Neural progenitor cell (in vitro differentiated cells): ENCODE measurements around the gene ERBIN. TPM values are rescaled to one million over a fixed set of nuclear protein-coding genes. Genes with fewer than 3 reads are reported as not detected.

ENCODE experiments used
- DNase-seq: peaks from one replicate; pipeline ENCODE4 v3.0.0-alpha.2; 2016; ENCODE audit warnings: low spot score
- H2AFZ ChIP-seq: fragments of 200-600 bp; sonication (generic); replicated peaks from 2 replicates; pipeline ENCODE4 v1.6.1; 2016; ENCODE audit warnings: antibody characterized with exemption
- H3F3A ChIP-seq: fragments of 200-600 bp; sonication (generic); 2 replicates; pipeline ENCODE4 v1.6.1; 2016; ENCODE audit warnings: antibody characterized with exemption, low read depth
- H3K27ac ChIP-seq: fragments of 200-600 bp; sonication (generic); 2 replicates; pipeline ENCODE4 v1.5.1; 2016; ENCODE audit warnings: mild to moderate bottlenecking
- H3K27me3 ChIP-seq: fragments of 200-600 bp; sonication (generic); 2 replicates; pipeline ENCODE4 v1.6.1; 2016; ENCODE audit warnings: mild to moderate bottlenecking, moderate library complexity
- H3K36me3 ChIP-seq: fragments of 200-600 bp; sonication (generic); 2 replicates; pipeline ENCODE4 v1.5.1; 2016
- H3K4me1 ChIP-seq: fragments of 200-600 bp; sonication (generic); 2 replicates; pipeline ENCODE4 v1.6.1; 2016; ENCODE audit warnings: mixed run types
- H3K4me2 ChIP-seq: fragments of 200-600 bp; sonication (generic); 2 replicates; pipeline ENCODE4 v1.6.1; 2016
- H3K4me3 ChIP-seq: fragments of 200-600 bp; sonication (generic); 2 replicates; pipeline ENCODE4 v1.5.1; 2016
- H3K79me2 ChIP-seq: fragments of 200-600 bp; sonication (generic); 2 replicates; pipeline ENCODE4 v1.6.1; 2016; ENCODE audit warnings: low read depth
- H3K9ac ChIP-seq: fragments of 200-600 bp; sonication (generic); 2 replicates; pipeline ENCODE4 v1.6.1; 2016
- H3K9me3 ChIP-seq: fragments of 200-600 bp; sonication (generic); 2 replicates; pipeline ENCODE4 v1.5.1; 2016; ENCODE audit warnings: low read depth
- H4K20me1 ChIP-seq: fragments of 200-600 bp; sonication (generic); 2 replicates; pipeline ENCODE4 v1.6.1; 2016; ENCODE audit warnings: low read depth
- H3K27ac Mint-ChIP-seq: 3 replicates; pipeline ENCODE4 v1.8.0; 2021; ENCODE audit warnings: mixed read lengths
- H3K27me3 Mint-ChIP-seq: 2 replicates; pipeline ENCODE4 v1.8.0; 2022; ENCODE audit warnings: low read depth, mild to moderate bottlenecking, inconsistent platforms, moderate library complexity, mixed read lengths; ENCODE audit not compliant: insufficient read depth
- H3K36me3 Mint-ChIP-seq: 3 replicates; pipeline ENCODE4 v1.8.0; 2021; ENCODE audit warnings: mixed read lengths
- H3K4me1 Mint-ChIP-seq: 3 replicates; pipeline ENCODE4 v1.8.0; 2021; ENCODE audit warnings: mixed read lengths
- H3K4me3 Mint-ChIP-seq: 3 replicates; pipeline ENCODE4 v1.8.0; 2021; ENCODE audit warnings: mild to moderate bottlenecking, moderate library complexity, mixed read lengths
- H3K9me3 Mint-ChIP-seq: 3 replicates; pipeline ENCODE4 v1.8.0; 2020; ENCODE audit warnings: mixed read lengths
- CTCF ChIP-seq: fragments of 200-600 bp; sonication (generic); IDR thresholded peaks from 2 replicates; pipeline ENCODE4 v1.5.1; 2017; ENCODE audit warnings: antibody characterized with exemption, mild to moderate bottlenecking
- EZH2 ChIP-seq: fragments of 200-600 bp; sonication (generic); IDR thresholded peaks from 2 replicates; pipeline ENCODE4 v1.6.1; 2017; ENCODE audit warnings: antibody characterized with exemption, mild to moderate bottlenecking, moderate library complexity
- EZH2phosphoT487 ChIP-seq: fragments of 200-600 bp; sonication (generic); IDR thresholded peaks from 2 replicates; pipeline ENCODE4 v1.6.1; 2017; ENCODE audit warnings: antibody characterized with exemption
- total RNA-seq: library from RNA; depleted of rRNA; stranded (reverse); fragments of >200 nt; gene quantifications from 2 replicates; pipeline ENCODE4 v1.2.3, GENCODE V29; 2015; ENCODE audit warnings: low replicate concordance

ERBIN gene
- total RNA-seq, 1 donor from 2014 or later: 77.6 TPM

DNA sequence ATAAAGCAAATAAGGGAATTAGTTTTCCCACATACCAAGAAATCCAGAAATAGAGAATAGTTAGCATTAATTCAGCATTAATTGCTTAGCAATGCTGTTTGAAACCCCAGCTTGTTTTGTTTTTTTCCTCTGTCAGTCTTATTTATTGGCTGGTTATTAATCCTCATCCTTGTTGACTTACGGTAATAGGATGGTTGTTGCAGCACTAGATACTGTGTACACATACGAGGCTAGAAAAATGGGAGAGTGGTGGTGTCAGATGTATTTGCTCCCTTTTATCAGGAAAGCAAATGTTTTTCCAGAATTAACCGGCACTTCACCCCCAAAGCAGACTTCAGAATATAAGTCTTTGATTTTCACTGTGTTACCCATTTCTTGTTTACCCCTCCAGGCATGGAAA lies 60.4 kb downstream of the ERBIN start:
- Mint-ChIP-seq H3K4me3 (no peak overlapping the region), H3K9me3 (no peaks in the 10 kb centered on the region), H3K36me3 (peaks cover 28% of the 10 kb centered on the region), H3K27me3 (no peaks in the 10 kb centered on the region), H3K4me1 (peaks cover 6% of the 10 kb centered on the region), H3K27ac (no peak overlapping the region)
- H3K27ac ChIP-seq: no peak overlapping the region
- DNase-seq: no peak
- H3K4me1 ChIP-seq: peaks cover 16% of the 10 kb centered on the region
- peaks cover 2% of the 10 kb centered on the region for H3F3A ChIP-seq
- no peaks in the 10 kb centered on the region for H3K9me3 ChIP-seq
- peaks cover 96% of the 10 kb centered on the region for H3K79me2 ChIP-seq
- no peak overlapping the region for H3K4me3 ChIP-seq
- peaks cover 55% of the 10 kb centered on the region for H4K20me1 ChIP-seq
- H3K36me3 ChIP-seq: no peaks in the 10 kb centered on the region
- no peak overlapping the region for H3K4me2 ChIP-seq
- no peak overlapping the region for H3K9ac ChIP-seq
- TF ChIP-seq EZH2 (no peak), EZH2phosphoT487 (no peak), CTCF (no peak)
- H3K27me3 ChIP-seq: no peaks in the 10 kb centered on the region
- H2AFZ ChIP-seq: no peak overlapping the region

GRCh38 chr5:65987982-65988381 lies 61.6 kb downstream of the ERBIN start:
- Histone ChIP-seq H3K36me3 (no peaks in the 10 kb centered on the region), H3K4me1 (peaks cover 12% of the 10 kb centered on the region)

GRCh38 chr5:65989158-65989557 lies 62.8 kb downstream of the ERBIN start:
- H3K79me2 ChIP-seq: peaks cover 94% of the 10 kb centered on the region
- H3K4me3 ChIP-seq: no peak overlapping the region
- H3K36me3 Mint-ChIP-seq: peaks cover 24% of the 10 kb centered on the region
- no peak overlapping the region for H3K27ac ChIP-seq
- no peaks in the 10 kb centered on the region for H3K9me3 ChIP-seq
- TF ChIP-seq EZH2phosphoT487: no peak
- H3K4me1 Mint-ChIP-seq: peaks cover 3% of the 10 kb centered on the region
- no peak overlapping the region for H3K4me3 Mint-ChIP-seq
- no peaks in the 10 kb centered on the region for H3K27me3 Mint-ChIP-seq
- H3K9ac ChIP-seq: no peak overlapping the region
- no peaks in the 10 kb centered on the region for H3K9me3 Mint-ChIP-seq
- H3K4me1 ChIP-seq: peaks cover 5% of the 10 kb centered on the region
- H3K27ac Mint-ChIP-seq: no peak overlapping the region
- no peaks in the 10 kb centered on the region for H3K27me3 ChIP-seq
- no peak overlapping the region for H3K4me2 ChIP-seq
- H2AFZ ChIP-seq: no peak overlapping the region
- no peak for DNase-seq
- peaks cover 34% of the 10 kb centered on the region for H4K20me1 ChIP-seq
- H3F3A ChIP-seq: no peaks in the 10 kb centered on the region
- H3K36me3 ChIP-seq: no peaks in the 10 kb centered on the region

More at GRCh38 chr5:65987982-65988381, 61.6 kb downstream of the ERBIN start:
- Histone ChIP-seq H2AFZ (no peak overlapping the region), H3K9ac (no peak overlapping the region), H3K4me2 (no peak overlapping the region), H3F3A (no peaks in the 10 kb centered on the region), H3K4me3 (no peak overlapping the region), H3K9me3 (no peaks in the 10 kb centered on the region), H3K27ac (no peak overlapping the region), H3K27me3 (no peaks in the 10 kb centered on the region), H4K20me1 (peaks cover 45% of the 10 kb centered on the region), H3K79me2 (peaks cover 96% of the 10 kb centered on the region)
- Mint-ChIP-seq H3K4me3 (no peak overlapping the region), H3K27ac (no peak overlapping the region), H3K36me3 (peaks cover 27% of the 10 kb centered on the region), H3K27me3 (no peaks in the 10 kb centered on the region), H3K4me1 (peaks cover 6% of the 10 kb centered on the region), H3K9me3 (no peaks in the 10 kb centered on the region)
- no peak for TF ChIP-seq EZH2phosphoT487
- no peak for TF ChIP-seq CTCF
- no peak for TF ChIP-seq EZH2
- DNase-seq: no peak

GRCh38 chr5:65992630-65993029 lies 66.3 kb downstream of the ERBIN start:
- H2AFZ ChIP-seq: no peak overlapping the region
- H3K27ac ChIP-seq: no peak overlapping the region
- no peak for DNase-seq
- no peaks in the 10 kb centered on the region for H3K4me1 Mint-ChIP-seq
- no peaks in the 10 kb centered on the region for H3K9me3 ChIP-seq
- H3K27me3 ChIP-seq: no peaks in the 10 kb centered on the region
- H3K36me3 ChIP-seq: peaks cover 6% of the 10 kb centered on the region
- peaks cover 93% of the 10 kb centered on the region for H3K79me2 ChIP-seq
- H3K4me3 Mint-ChIP-seq: no peak overlapping the region
- H3F3A ChIP-seq: no peaks in the 10 kb centered on the region
- H3K4me3 ChIP-seq: no peak overlapping the region
- H4K20me1 ChIP-seq: peaks cover 12% of the 10 kb centered on the region
- H3K4me2 ChIP-seq: no peak overlapping the region
- no peaks in the 10 kb centered on the region for H3K27me3 Mint-ChIP-seq
- peaks cover 4% of the 10 kb centered on the region for H3K4me1 ChIP-seq
- H3K36me3 Mint-ChIP-seq: peaks cover 35% of the 10 kb centered on the region
- TF ChIP-seq CTCF (no peak), EZH2 (no peak), EZH2phosphoT487 (no peak)
- H3K9me3 Mint-ChIP-seq: no peaks in the 10 kb centered on the region
- H3K27ac Mint-ChIP-seq: no peak overlapping the region
- no peak overlapping the region for H3K9ac ChIP-seq
